Kidney glomerular epithelial cell (primary cell): ENCODE measurements around the gene TBC1D2.
A peak's percentile ranks its signal among the peaks of the same experiment; 100 is the strongest.

Experiments
- DNase-seq: peaks from one replicate; lab custom pipeline; 2025; lab: John Stamatoyannopoulos, UW

Gene TBC1D2

DNA sequence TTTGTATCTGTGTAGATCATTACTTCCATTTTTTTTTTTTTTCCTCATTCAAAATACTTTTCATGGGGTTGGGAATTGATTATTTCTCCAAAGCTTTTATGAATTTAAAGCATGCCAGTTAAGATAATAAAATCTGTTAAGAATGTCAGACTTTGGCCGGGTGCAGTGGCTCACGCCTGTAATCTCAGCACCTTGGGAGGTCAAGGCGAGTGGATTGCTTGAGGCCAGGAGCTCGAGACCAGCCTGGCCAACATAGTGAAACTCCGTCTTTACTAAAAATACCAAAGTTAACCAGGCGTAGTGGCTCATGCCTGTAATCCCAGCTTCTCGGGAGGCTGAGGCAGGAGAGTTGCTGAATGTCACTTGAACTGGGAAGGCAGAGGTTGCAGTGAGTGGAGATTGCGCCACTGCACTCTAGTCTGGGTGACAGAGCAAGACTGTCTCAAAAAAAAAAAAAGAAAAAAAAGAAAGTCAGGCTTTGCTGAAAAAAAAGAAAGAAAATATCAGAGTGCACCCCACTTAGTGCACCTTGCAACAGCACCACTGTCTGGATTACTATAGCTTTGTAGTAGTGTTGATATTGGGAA, 18.5 kb downstream of the TBC1D2 start:
- DNase-seq = no peak

DNA sequence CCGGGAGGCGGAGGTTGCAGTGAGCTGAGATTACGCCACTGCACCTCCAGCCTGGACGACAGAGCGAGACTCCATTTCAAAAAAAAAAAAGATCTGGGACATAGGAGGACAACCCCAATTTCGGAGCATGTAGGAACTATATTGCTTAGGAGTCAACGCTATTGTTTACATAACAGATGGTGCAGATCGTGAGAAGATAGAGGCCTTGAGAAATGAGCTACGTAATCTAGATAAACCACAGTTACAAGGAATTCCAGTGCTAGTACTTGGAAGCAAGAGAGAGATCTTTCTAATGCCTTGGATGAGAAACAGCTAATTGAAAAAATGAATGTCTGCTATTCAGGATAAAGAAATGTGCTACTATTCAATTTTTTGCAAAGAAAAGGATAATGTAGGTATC, 20.3 kb downstream of the TBC1D2 start:
- no peak for DNase-seq

DNA sequence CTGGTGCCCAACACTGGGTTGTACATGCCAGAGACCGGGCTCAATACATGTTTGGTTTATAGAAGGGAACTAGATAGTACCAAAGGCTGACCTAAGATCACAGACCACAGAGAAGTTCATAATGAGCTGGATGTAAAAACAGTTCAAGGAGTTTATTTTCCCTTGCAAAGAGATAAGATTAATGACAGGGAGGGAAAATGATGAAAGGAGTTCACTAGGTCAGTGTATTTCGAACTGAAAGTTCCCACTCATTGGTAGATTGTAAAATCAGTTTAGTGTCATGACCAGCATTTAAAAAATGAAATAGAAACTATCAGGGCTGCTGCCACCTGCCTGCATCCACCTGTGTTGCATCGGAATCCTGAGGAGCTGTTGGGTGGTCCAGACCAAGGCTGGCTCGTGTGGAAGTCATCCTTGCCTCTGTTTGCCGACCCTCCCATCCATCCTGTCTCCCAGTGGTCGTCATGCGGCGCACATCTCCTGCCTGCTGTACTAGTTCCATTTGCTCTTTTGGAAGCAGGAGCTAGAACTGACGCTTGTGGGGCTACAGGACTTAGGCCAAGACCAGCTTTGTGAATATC, 21.1 kb downstream of the TBC1D2 start:
- no peak for DNase-seq

- no peak for DNase-seq
Observed at GRCh38 chr9:98232926-98233325, 22.5 kb downstream of the TBC1D2 start.

GRCh38 chr9:98231770-98232478, 23.5 kb downstream of the TBC1D2 start:
- DNase-seq = peak; percentile 88

DNA sequence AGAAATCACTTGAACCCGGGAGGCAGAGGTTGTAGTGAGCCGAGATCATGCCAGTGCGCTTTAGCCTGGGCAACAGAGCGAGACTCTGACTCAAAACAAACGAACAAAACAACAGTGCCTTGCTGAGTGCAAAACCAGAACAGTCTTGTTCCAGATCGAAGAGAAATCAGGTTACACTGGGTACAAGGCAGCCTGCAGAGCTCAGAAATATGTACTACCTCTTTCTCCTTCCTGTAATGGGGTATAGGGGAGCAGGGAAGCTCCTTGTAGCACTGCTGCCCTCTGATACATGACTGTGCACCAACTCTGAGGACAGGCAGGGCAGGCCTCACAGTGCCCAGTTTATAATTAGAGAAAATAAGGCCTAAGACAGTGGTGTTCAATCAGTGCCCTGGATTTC, 24.7 kb downstream of the TBC1D2 start:
- DNase-seq = no peak

DNA sequence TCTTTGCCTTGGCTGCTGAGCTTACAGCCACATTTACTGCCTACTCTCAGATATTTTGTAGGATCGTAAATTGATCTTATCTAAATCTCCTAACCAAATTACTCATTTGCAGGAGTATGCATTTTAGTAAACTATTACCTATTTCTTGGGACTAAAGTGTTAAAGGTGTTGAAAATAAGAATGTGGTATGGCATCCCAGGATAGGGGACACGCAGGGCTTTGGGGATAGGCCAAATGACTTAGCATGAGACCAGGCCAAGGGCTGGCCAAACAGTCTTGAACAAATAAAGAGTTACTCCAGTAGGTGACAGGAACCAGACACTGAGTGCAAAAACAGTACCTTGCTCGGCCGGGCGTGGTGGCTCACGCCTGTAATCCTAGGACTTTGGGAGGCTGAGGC, 25.1 kb downstream of the TBC1D2 start:
- DNase-seq = no peak

DNA sequence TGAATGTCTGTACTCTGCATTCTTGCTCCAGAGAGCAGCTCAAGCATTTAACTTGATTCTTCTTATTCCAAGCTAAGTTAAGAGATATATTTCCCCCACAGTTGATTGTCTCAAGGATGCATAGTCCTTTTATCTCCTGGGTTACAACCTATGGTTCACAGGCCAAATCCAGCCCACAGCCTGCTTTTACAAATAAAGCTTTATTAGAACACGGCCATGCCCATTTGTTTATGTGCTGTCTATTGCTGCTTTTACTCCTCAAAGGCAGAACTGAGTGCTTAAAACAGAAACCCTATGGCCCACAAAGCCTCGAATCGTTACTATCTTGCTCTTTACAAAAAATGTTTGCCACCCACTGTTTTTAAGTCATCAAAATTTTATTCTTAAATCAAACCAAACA, 25.8 kb downstream of the TBC1D2 start:
- no peak for DNase-seq

DNA sequence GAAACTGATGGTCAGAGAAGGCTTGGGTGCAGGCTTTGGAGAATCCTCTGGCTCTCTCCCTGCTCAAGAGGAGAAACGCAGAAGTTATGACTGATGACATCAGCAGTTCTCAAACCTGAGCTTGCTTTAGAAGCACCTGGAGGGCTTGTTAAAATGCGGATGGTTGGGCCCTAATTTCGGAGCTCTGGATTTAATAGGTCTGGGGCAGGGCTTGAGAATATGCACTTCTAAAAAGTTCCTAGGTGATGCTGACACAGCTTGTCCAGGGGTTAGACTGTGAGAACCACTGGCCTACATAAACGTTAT, 26.4 kb downstream of the TBC1D2 start:
- DNase-seq = no peak

DNA sequence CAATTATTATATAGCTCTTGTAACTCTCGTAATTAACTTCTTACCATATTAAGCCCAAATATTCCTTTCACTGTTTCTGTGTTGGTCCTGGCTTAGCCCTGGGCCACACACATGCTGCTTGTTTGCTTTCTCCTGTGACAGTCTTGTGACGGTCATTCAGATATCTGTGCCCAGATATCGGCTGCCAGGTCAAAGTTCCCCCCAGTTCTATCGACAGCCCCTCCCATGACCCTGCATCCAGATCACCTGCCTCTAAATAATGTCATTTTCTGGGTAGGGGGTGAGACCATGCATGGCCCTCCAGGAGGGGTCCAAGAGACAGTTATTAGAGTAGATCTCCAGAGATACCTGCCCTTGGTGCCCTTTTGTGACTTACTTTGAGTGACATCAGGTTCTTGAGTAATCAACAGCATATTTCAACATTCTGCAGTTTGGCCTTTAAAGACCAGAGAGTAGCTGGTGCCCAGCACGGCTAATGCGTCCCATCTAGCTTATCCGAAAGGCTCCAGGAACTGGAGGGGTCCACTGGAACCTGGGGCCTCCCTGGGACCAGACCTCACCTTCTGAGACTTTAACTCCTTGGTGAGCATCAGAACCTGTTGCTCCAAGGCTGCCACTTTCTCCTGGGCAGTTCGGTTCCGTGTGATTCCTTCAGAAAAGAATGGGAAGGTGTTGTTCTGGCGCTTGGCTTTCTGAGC, 26.9 kb downstream of the TBC1D2 start:
- DNase-seq = no peak

DNA sequence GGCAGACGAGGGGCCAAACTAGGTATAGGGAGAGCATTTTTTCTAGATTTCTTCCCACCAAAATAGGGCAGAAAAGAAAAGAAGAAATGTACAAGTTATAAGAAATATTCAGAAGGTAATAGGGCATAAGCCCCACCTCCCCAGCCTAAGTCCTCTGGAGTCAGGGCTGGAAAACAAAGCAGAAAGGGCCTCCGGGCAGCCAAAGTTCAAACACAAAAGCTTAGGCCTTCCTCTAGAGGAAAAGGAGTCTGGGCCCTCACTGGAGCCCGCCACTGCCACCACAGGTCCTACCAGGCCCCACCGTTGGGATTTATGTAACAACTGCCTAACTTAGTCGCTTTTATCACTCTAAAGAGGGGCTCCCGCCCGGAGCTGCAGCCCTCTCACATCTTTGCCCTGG, 27.6 kb downstream of the TBC1D2 start:
- DNase-seq = no peak

- no peak for DNase-seq
Observed at GRCh38 chr9:98226957-98227356, 28.5 kb downstream of the TBC1D2 start.

GRCh38 chr9:98226516-98226915, 28.9 kb downstream of the TBC1D2 start:
- no peak for DNase-seq

DNA sequence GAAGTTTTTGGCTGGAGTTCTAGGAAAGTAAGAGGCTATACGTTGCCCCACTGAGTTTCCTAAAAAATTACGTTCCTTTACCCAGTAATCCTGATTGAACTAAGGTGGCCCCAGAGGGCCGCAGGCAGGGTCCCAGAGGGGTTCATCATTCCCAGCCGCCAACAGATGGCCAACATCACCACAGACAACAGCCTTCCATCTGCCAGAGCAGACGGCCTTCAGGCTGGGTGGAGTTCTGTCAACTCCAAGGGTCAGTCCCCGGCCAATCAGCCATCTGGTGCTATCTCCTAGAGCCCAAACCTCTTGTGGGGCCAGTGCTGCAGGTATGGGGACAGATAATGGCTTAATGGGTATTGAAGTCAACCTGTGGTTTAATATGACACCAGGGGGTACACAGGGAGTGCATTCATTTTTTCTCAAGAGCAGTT, 30.4 kb downstream of the TBC1D2 start:
- DNase-seq = no peak

DNA sequence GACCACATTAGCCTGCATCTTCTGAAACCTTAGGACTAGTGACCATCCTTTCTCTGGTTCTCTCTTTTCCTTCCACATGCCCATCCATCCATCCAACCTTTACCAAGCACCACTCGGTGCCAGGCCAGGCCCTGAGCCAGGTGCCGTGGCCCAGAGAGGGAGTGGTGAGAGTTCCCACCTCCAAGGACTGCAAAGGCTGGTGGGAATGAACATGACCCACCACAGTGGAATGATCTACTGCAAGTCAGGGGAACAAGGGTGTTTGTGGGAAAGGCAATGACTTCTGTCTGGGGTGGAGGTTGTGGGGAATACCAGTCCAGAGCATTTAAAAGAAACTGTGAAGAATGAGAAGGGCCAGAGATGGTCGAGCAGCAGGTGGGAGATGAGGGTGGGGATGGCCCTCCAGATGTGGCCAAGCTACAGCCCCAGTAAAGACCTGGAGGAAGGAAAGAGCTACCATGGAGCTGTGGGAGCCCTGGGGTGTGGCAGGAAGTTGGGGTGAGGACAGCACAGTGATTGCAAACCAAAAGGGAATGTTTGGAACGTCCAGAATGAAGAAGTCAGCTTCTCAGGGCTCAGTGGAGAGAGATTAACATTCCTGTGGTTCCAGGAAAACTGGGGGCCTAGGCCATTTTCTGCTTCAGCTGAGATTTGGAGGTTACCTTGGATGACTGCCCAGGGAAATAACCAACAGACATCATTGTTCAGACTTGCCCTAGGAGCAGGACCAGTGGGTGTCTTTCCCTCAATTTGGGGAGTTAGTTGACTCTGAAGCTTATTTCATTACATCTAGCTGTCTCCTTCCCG, 32.4 kb downstream of the TBC1D2 start:
- DNase-seq = peak; percentile 96

DNA sequence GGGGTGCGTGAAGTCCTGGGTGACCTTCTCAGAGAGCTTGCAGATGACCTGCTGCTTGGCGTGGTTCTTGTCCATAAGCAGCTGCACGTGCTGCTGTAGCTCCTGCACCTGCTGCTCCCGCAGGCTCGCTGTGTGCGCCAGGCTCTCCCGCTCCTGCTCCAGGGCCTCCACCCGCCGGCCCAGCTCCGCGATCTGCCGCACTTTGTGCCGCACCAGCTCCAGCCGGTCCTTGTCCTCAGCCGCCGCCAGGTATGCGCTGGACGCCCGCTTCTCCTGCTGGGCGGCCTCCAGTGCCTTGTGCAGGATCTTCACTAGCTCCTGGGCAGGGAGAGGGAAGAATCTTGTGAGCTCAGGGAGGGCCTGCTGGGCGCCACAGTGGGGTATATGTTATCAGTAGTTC, 34.5 kb downstream of the TBC1D2 start:
- DNase-seq = no peak

- no peak for DNase-seq
Observed at GRCh38 chr9:98219794-98220370, 35.6 kb downstream of the TBC1D2 start.

- DNase-seq = no peak
Observed at GRCh38 chr9:98219364-98219716, 36.1 kb downstream of the TBC1D2 start.

GRCh38 chr9:98218562-98219363, 36.7 kb downstream of the TBC1D2 start:
- no peak for DNase-seq

DNA sequence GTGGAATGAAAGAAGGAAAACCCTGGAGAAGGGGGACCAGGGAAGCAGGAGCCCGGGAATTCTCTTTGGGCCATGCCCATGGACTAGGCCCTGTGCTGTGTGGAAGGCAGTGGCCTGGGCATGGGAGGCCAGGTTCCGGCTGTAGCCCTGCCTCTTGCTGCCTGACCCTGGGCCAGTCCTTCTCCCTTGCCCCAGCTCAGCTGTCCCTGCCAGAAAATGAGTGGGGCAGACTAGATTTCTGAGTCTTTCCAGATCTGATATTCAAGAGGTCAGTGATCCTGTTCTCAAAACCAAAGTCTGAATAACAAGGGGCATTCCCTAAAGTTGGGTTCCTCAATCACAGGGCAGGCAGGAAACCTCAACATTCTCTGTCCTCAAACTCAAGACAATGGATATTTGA, 38.2 kb downstream of the TBC1D2 start:
- no peak for DNase-seq

DNA sequence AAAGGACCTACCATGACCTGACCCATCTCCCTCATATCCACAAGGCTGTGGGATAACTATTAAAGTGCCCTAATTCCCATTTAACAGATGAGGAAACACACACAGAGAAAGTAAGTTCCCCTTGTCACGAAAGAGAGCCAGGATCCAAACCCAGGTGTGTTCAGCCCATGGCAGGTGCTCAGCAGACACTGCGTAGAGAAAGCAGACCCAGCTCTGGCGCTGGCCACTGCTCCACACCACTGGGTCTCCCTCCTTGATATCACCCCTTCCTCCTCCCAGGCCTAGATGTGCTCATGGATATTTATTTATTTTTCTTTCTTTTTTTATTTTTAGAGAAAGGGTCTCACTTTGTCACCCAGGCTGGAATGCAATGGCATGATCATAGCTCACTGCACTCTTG, 39.1 kb downstream of the TBC1D2 start:
- DNase-seq = no peak
